ENCODE results near the gene SCUBE2.

SCUBE2 gene

DNA sequence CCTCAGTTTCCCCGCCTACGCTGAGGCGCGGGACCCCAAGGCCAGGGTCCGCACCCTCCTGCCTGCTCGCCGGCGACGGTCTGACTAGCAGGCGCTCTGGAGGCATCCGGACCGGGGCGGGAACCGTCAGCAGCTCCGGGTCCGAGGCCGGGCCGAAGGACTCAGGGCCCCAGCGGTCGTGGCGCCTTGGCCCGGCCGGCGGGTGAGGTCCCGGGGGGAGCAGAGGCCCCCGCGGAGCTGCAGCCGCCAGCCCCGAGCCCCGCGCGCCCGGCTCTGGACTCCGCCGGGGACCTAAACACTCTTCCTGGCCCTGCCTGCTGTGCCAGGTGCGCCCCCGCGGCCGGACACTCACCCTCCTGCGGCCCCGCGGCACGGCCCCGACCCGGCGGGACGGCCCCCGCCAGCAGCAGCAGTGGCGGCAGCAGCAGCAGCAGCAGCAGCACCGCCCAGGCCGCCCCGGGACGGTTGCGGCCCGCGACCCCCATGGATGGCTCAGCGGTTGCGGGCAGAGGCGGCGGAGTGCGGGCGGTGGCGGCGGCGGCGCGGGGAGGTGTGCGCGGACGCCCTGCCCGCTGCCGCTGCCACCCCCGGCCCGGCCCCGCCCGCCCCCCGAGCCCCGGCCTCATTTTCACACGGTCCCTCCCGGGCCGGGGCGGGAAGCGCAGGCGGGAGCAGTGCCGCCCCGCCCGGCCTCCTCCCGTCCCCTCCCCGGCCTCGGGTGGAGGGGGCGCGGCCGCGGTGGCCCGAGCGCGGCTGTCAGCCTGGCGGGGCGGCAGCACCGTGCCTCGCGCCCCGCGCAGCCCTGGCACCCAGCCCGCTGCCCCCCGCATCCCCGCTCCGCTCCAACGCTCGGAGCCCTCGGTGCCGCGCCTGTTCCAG lies at the start of gene SCUBE2:
SCUBE2 (minus strand) TSS at position 556 of the 879 bp plus-strand sequence; CDS start at position 485, 71 bp downstream.
- DNase-seq: peak in 1 of 2 experiments; percentile 47

DNA sequence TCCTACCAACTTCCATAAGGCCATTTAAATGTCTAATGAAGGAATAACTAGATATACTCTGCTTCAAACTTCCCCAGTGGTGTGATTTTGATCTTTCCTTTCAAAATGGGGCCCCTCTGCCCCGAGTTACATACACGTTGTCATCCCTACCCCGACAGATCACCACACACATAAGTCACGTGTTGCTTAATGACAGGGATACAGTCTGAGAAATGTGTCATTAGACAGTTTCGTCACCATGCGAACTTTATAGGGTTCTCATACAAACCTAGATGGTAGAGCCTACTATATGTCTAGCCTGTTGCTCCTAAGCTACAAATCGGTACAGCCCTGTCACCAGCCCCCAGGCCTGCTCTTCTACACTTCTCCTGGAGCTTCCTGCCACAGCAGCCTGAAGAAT lies 49.8 kb upstream of the SCUBE2 start:
- no peak for DNase-seq

DNA sequence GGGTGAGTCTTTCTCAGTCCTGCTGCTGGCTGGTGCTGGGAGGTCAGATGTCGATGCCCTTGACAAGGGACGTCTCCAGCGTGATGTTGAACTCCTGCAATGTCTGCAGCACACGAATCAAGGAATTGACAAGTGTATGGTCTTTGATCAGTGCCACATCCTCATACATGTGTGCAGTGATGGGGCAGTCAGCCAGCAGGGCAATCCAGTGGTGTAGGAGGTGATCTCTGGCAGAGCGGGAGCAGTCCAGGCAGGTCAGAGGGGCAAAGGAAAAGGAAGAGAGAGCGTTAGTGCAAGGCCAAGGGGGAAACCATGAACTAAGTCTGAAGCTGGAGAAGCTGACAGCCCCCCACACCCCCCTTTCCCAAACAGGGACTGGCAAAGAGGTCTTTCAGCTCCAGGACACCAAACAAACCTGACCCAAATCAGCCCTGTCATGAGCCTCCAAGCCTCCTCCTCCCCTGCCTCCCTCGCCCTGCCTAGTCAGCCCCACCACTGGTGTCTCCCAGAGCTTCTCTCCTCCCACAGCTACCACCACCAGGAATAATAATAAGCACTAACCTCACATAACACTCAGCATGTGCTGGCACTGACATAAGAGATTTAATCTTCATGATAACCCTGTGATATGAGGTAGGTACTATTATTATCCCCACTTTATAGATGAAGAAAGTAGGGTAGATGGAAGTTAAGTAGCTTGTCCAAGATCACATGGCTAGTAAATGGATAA lies 48.4 kb upstream of the SCUBE2 start:
- DNase-seq: no peak

DNA sequence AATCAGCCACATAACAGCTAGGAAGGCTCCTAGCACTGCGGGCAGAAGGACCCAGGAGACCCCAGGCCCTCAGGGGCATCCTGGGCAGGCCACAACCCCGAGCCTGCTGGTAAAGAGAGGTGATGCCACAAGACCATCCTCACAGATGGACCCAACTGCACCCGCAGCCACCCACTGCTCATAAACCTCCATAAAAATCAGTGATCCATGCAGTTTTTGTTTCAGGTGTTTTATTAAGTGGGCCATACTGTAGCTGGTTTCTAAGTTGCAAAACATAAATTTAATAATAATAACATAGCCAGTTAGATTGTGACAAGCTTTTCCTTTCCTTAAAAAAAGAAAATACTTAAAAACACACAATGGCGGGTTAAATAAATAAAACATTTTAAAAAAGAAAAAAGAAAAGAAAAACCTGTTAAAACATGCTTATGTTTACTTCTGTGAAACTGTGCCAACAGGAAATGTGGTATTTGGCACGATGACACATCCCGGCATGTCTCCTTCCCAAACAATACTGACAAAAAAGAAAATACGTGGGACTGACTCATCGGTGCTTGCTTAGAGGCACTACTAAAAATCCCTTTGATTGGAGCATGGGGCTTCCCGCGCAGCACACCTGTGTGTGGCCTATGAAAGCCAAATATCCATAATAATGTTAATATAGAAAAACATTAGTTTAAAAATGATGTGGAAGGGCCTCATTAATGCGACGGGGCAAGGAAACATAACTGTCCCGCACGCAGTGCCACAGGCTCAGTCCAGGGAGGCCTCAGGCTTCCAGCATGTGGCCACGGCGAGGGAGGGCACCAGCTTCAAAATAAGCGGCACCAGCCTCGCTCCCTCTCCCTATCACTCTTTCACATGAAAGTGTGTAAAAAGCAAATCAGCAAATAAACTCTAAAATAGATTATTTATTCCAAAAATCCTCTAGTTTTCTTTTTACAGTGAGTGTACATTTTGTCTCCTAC lies 47.5 kb upstream of the SCUBE2 start:
- peak; percentile 17 to 68 for DNase-seq

DNA sequence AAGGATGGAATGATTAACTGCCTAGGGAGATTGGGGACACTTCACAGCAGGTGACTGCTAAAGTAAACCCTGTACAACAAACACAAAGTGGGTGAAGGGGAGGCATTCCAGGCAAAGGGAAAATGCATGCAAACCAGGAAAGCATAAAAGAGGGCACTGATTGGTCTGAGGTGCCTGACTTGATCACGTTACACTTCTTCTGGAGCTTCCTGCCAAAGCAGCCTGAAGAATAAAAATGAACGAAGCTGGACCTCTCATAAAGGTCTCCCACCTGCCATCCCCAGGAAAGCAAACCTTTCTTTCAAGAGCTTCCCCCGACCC lies 46.7 kb upstream of the SCUBE2 start:
- DNase-seq: peak; percentile 38 to 64

DNA sequence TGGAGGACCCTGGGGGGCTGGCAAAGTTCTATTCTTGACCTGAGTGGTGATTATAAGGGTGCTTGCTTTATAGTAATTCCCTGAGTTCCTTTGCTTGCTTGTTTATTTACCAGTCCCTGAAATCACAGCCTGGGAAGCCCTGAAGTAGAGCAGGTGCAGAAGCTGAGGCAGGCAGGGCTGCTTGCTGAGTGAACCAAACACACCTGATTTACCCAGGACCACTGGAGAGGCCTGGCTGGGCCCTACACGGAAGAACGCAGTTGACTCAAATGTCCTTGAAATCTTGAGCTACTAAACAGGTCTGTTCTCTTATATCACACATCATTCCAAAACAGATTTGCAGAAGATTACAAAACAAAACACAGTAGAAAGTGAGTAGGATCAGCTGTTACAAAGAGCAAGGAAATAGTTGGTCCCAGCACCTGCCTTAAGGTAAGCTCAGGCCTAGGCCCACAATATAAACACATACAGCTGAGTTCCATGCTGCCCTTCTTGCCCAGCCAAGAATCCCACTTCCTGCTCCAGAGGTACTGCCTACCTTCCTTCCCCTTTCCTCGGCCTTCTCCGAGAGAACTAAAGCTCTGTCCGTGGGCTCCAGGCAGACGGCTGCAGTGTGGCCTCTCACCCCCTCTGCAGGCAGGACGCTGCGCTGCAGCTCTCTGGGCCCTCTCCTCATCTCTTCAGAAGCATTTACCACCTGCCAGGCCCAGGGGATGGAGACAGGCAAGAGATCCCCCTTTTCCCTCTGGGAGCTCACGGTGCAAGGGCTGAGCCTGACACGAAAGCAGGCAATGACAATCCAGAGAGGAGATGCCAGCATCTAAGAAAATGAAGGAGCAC lies 46.1 kb upstream of the SCUBE2 start:
- peak; percentile 57 to 92 for DNase-seq

DNA sequence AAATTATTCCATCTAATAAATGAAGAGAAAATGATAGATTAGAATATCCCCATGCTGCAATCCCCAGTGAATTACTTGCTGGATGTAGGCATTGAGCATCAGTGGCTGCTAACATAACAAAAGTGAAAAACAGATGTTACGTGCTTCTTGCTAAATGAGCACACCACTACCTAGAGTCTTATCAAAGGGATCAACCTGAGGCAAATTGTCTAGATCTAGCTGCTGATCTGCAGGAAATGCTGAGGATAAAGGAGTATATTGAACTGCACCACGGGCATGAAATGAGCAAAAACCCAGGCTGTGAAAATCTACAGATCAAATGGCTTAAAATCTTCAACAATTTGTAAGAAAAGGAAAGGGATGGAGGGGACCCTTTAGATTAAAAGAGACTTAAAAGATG lies 45.3 kb upstream of the SCUBE2 start:
- DNase-seq: no peak

DNA sequence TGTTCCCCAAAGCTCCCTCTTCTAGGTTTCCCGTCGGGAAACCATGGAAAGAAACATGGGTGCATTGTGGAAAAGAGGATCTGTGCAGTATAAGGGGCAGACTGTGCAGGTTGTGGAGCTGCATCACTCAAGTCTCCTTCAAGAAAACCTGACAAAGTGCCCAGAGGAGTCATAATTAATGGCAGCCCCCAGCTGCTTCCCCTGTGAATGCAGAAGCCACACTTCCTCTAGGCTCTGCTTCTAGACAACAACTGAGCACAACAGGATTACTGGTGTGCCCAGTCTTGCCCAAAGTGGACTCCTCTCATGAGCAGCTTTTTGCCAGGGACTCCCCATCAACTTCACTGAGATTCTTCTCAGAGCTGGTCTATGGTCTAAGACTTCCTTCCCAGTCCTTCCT lies 42.6 kb upstream of the SCUBE2 start:
- no peak for DNase-seq

DNA sequence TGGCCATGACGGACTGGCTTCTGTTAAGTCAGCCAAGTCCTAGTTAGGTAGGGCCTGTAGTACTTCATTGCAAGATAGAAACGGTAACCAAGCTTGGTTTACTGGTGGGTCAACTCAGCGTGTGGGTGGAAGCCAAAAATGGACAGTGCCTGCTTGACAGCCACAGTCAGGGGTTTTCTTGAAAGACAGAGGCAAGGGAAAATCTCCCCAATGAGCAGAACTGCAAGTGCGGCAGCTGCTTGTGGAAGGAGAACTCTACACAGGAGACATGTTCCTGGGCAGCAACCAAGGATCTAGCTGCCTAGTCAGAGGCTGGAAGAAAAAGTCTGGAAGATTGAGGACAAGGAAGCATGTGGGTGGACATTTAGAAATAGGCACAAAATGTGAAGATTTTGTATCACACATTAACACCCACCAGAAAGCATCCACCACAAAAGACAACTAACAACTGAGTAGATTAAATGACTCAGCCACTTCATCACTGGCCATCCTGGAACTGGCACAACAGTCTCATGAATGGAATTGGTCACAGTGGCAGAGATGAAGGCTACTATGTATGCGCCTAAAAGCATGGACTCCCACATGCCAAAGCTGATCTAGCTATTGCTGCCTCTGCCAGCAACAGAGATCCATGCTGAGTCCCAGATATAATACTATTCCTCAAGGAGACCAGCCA lies 40.9 kb upstream of the SCUBE2 start:
- no peak for DNase-seq

DNA sequence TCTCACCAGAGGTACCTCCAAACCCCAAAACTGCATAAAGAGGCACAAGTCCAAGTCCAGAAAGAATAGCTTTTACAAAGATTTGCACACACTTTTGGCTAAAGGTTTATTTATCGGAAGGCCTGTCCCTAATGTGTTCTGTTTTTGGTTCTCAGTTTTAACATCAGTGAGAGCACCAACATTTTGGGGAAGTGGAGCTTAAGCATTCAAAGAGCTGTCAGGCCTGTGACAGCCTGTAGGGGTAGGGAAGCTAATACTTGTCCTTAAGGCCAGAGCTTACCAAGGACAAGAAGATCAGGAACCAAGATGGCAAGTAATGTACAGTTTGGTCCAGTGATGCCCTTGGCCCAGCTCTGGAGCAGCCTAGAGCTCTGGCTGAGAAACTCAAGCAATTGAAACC lies 38.9 kb upstream of the SCUBE2 start:
- no peak for DNase-seq

DNA sequence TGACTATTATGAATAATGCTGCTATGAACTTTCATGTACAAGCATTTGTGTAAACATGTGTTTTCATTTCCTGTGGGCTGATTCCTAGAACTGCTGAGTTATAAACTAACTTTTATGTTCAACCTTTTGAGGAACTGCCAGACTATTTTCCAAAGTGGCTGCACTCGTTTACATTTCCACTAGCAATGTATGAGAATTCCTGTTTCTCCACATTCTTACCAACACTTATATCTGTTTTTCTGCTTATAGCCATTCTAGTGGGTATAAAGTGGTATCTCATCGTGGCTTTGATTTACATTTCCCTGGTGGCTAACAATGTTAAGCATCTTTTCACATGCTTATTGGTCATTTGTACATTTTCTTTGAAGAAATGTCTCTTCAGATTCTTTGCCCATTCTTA lies 35.2 kb upstream of the SCUBE2 start:
- no peak for DNase-seq

DNA sequence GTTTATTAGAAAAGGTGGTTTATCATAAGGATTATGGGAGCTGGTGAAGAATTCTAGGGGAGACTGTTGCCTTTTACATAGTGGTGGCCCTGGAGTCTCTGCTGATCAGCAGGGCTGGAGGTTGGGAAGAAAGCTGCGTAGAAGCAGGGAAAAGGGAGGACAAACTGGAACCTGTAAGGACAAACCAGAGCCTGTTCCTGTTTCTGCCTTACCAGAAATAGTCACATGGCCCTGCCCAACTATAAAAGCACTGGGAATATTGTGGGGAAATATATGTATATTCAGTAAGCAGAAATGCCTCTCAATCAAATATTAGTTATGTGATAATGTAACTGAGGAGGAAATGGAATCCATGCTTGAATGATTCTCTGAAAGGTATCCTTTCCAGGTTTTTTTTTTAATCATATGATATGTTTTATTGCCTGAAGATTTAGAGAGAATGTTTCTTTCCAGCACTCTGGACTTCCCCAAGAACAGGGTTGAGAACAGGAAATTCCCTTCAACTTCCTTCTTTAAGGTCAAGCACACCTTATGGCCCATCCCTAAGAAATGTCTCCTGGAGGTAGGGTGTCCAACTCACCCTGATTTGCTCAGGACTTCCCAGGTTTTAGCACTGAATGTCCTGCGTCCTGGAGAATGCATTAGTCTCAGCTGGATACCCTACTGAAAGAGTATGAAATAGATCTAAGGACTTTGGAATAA lies 33.9 kb upstream of the SCUBE2 start:
- no peak for DNase-seq

DNA sequence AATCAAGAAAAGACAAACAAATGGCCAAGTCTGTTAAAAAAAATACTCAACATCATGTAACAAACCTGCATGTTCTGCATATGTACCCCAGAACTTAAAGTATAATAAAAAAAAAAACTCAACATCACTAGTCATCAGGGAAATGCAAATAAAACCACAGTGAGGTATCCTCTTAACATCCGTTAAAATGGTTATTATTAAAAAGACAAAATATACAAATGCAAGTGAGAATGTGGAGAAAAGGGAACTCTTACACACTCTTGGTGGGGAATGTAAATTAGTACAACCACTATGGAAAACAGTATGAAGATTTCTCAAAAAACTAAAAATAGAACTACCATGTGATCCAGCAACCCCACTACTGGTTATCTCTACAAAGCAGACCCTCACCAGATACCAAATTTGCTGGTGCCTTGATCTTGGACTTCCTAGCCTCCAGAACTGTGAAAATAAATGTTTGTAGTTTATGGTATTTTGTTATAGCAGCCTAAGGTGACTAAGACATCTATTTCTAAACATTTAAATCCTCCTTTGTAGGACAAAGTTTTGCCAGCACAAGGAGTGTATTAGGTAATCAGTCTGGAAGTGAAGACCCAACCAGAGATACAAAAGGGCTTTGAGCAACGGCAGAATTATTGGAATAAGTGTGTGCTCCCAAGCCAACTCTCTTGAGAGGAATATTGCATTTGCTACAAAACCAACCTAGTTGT lies 32.4 kb upstream of the SCUBE2 start:
- DNase-seq: no peak

DNA sequence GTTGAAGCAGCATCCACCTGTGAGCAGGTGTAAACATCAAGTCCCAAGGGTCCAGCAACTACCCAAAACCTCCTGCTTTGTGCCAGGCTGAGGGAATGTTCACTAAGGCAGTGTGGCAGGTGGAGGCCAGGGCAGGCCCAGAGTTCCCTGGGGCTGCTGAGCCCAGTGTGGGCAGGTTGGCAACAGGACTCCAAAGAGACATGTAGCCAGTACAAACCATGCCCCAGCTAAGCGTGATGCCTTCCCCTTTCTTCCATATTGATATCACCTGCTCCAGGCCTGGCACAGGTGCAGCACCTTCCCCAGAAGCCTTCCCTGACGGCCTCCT lies 30.0 kb upstream of the SCUBE2 start:
- no peak for DNase-seq

DNA sequence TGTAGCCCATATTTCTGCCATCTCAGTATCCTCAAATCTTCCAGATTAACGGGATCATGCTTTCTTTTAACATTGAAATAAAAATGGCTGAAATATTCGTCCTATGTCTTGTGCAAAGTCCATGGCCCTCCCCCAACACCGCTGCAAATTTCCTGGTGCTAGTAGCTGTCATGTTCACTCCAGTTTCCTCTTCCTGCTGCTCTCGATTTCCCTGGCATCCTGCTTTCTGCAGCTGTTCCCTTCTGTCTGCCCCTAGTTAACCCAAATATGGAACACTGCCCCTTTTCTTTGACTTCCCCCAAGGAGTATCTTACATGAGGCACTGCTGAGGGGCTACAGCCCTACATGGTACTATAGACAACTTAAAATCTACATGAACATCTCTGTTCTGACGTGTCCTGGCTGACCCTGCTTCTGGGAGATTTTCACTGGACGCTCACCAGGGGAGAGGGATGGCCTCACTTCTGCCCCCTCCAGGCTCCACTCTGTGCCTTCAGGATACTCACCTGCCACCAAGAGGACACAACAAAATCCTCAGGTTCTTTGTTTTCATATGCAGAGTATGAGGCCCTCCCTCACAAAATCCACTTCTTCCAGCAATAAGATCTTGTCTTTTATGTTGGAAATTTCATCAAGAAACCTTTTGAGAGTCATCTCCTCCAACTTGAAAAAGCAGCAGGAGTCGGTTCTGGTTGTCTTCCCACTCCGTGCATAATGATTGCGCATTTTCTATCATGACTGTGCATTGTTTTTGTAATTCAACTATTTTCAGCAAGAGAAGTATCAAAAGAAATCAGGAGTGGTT lies 29.5 kb upstream of the SCUBE2 start:
- peak in 1 of 2 experiments; percentile 63 for DNase-seq

DNA sequence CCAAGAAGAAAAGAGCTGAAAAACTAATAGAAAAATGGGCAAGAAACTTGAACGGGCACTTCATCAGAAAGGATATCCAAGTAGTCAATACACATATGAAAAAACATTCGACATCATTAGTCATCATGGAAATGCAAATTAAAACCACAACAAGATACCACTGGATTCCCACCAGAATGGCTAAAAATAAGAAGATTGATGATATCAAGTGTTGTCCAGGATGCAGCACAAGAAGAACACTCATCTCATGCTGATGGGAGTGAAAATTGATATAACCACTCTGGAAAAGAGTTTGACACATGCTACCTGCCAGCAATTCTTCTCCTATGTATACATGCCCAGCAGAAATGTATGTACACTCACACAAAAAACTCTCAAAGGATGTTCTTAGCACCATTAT lies 26.9 kb upstream of the SCUBE2 start:
- no peak for DNase-seq

DNA sequence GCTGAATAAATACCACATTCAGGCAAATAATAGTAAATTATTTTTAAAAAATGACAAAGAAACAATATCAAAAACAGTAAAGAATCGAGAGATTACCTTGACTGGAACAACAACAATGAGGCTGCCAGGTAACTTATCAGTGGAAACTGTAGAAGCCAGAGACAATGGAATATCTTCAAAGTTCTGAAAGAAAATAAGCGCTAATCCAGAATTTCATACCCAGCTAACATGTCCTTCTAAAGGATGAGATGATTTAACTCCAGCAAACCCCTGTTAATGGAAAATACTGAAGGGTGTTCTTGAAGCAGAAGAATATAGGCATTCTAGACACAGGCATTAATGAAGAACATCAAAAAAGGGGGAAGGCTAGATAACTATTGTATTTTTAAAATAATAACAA lies 20.7 kb upstream of the SCUBE2 start:
- no peak for DNase-seq

DNA sequence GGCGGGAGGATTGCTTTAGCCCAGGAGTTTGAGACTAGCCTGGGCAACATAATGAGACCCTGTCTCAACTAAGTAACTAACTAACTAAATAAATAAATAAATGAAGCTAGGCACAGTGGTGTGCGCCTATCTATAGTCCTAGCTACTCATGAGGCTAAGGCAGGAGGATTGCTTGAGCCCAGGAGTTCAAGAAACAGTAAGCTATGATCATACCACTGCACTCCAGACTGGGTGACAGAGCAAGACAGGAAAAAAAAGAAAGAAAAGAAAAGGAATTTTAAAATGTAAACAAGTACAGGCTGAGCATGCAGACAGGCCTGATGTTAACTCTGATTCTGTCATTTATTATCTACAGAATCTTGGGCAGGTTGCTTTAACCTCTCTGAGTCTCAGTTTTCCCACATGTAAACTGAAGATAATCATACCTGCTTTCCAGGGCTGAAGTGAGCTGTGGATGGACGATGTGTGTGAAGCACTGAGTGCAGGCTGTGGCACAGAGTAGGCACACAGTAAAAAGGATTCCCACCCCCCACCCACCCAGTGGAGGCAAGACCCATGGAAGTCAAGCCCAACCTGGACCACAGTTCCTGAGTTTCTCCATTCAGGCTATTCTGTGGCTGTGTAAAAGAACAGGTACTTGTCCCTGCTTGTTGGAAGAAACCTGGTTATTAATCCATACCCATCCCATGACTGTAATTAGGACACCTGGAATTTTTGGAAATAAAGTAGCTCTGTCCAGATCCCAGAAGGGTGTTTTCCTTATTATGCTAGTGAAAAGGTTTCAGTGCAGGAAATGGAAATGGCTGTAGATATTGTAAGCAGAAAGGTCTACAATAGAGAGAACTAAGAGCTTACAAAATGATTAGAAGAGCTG lies 18.7 kb upstream of the SCUBE2 start:
- no peak for DNase-seq

DNA sequence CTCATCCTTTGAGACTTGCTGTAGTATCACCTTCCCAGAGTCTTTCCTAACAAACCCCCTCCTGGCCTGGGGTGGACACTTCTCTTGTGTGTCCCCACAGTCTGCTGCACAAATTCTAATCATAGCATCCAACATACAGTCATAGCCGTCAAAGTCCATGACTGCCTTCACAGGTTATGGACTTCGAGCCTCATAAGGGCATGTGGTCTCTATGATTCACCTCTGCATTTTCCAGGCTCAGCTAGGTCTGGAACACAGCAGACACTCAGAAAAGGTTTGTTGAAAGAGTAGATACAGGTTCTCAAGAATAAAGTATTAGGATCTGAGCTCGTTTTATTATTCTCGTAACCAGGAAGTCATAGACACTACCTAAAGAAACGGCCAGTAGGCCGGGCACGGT lies 13.2 kb upstream of the SCUBE2 start:
- no peak for DNase-seq
